22Rv1 (cell line): ENCODE measurements around the gene XPC.

Experiments used
- CTCF ChIP-seq: fragments of 450-650 bp; IDR thresholded peaks from 2 replicates; pipeline ENCODE4 v1.5.1; 2017; ENCODE audit warnings: mild to moderate bottlenecking
- ZFX ChIP-seq: fragments of 450-650 bp; IDR thresholded peaks from 2 replicates; pipeline ENCODE4 v1.6.1; 2017; ENCODE audit warnings: antibody characterized with exemption, borderline replicate concordance

- TF ChIP-seq CTCF (no peak), ZFX (no peak)
Observed at GRCh38 chr3:14144423-14145075, 33.9 kb downstream of the XPC start.
